Tibial artery (tissue), 4 donors: ENCODE data around the gene SLC39A11.
"Not testable (repeated sequence)": the region's sequence is repeated elsewhere in the genome, so short reads cannot be mapped to it uniquely, and the experiment has no call there.

Source experiments
- DNase-seq, 2 donors: peaks; one replicate each; pipeline ENCODE4 v3.0.0-alpha.2; 2019
- H3K27ac ChIP-seq, 2 donors: fragments of 200-600 bp; sonication (generic) in 1 of 2; 1 replicate in 1 of 2; 2 replicates in 1 of 2; pipeline ENCODE4 v1.5.1; 2018 to 2019; ENCODE audit warnings: mild to moderate bottlenecking in 1 of 2
- H3K27me3 ChIP-seq, 2 donors: fragments of 200-600 bp; sonication (generic) in 1 of 2; one replicate each; pipeline versions ENCODE4 v1.5.1 to v1.6.0; 2016 to 2019
- H3K36me3 ChIP-seq, 3 donors: fragments of 200-600 bp; sonication (generic) in 2 of 3; one replicate each; pipeline ENCODE4 v1.5.1; 2016 to 2019; ENCODE audit warnings: mild to moderate bottlenecking in 2 of 3
- H3K4me1 ChIP-seq, 4 donors: fragments of 200-600 bp; sonication (generic) in 2 of 4; 1 replicate in 3 of 4; 2 replicates in 1 of 4; pipeline ENCODE4 v1.5.1; 2016 to 2019
- H3K4me3 ChIP-seq, 2 donors: fragments of 200-600 bp; sonication (generic) in 1 of 2; 1 replicate in 1 of 2; 2 replicates in 1 of 2; pipeline ENCODE4 v1.5.1; 2018 to 2019; ENCODE audit warnings: mild to moderate bottlenecking in 2 of 2
- H3K9me3 ChIP-seq, 3 donors: fragments of 200-600 bp; sonication (generic) in 1 of 3; one replicate each; pipeline ENCODE4 v1.5.1; 2016 to 2019
- CTCF ChIP-seq, 2 experiments: fragments of 200-600 bp in 1 of 2; fragments of 450-650 bp in 1 of 2; IDR thresholded peaks; one replicate each; pipeline ENCODE4 v1.5.1; 2017 to 2019; ENCODE audit warnings: antibody characterized with exemption in 2 of 2, mild to moderate bottlenecking in 1 of 2, moderate library complexity in 1 of 2
- intact Hi-C: fragments of 100-400 bp; cut with DNase I; formaldehyde crosslinking; loops from one replicate; pipeline ENCODE4 v1.15.0; 2023; ENCODE audit warnings: low total_unique reads

Gene SLC39A11

GRCh38 chr17:72714357-72714966 lies 378.0 kb downstream of the SLC39A11 start:
- Histone ChIP-seq H3K27ac (no peak overlapping the region), H3K4me3 (no peak overlapping the region), H3K36me3 (peaks cover 8 to 16% (median 12%) of the 10 kb centered on the region in 3 donors), H3K4me1 (no peaks in the 10 kb centered on the region), H3K9me3 (peaks cover 0 to 12% (median 4%) of the 10 kb centered on the region in 3 donors), H3K27me3 (no peaks in the 10 kb centered on the region)
- intact Hi-C loops: no loop called here
- no peak for TF ChIP-seq CTCF (IDR thresholded peaks at IDR 0.05)
- no peak for DNase-seq

- peaks cover 8 to 16% (median 12%) of the 10 kb centered on the region in 3 donors for H3K36me3 ChIP-seq
- H3K27me3 ChIP-seq: no peaks in the 10 kb centered on the region
- H3K9me3 ChIP-seq: peaks cover 0 to 12% (median 4%) of the 10 kb centered on the region in 3 donors
- intact Hi-C loops: no loop called here
- no peak for DNase-seq
- H3K27ac ChIP-seq: no peak overlapping the region
- H3K4me1 ChIP-seq: no peaks in the 10 kb centered on the region
- TF ChIP-seq CTCF (IDR thresholded peaks at IDR 0.05): no peak
- no peak overlapping the region for H3K4me3 ChIP-seq
Observed at GRCh38 chr17:72713701-72714100, 378.8 kb downstream of the SLC39A11 start.

GRCh38 chr17:72711521-72712310 lies 380.8 kb downstream of the SLC39A11 start:
- intact Hi-C loops: no loop called here
- Histone ChIP-seq H3K9me3 (peaks cover 0 to 12% (median 4%) of the 10 kb centered on the region in 3 donors), H3K27me3 (no peaks in the 10 kb centered on the region), H3K36me3 (peaks cover 8 to 16% (median 12%) of the 10 kb centered on the region in 3 donors), H3K27ac (no peak overlapping the region), H3K4me3 (no peak overlapping the region), H3K4me1 (no peaks in the 10 kb centered on the region)
- DNase-seq: no peak
- no peak for TF ChIP-seq CTCF (IDR thresholded peaks at IDR 0.05)

- TF ChIP-seq CTCF (IDR thresholded peaks at IDR 0.05): no peak
- H3K9me3 ChIP-seq: peaks cover 0 to 12% (median 4%) of the 10 kb centered on the region in 3 donors
- H3K4me3 ChIP-seq: no peak overlapping the region
- no peaks in the 10 kb centered on the region for H3K27me3 ChIP-seq
- no peaks in the 10 kb centered on the region for H3K4me1 ChIP-seq
- H3K27ac ChIP-seq: no peak overlapping the region
- peaks cover 8 to 16% (median 12%) of the 10 kb centered on the region in 3 donors for H3K36me3 ChIP-seq
- intact Hi-C loops: no loop called here
- no peak for DNase-seq
Observed at GRCh38 chr17:72710834-72711233, 381.7 kb downstream of the SLC39A11 start.

- peaks cover 0 to 12% (median 4%) of the 10 kb centered on the region in 3 donors for H3K9me3 ChIP-seq
- no peaks in the 10 kb centered on the region for H3K4me1 ChIP-seq
- H3K27me3 ChIP-seq: no peaks in the 10 kb centered on the region
- H3K4me3 ChIP-seq: no peak overlapping the region
- no peak for TF ChIP-seq CTCF (IDR thresholded peaks at IDR 0.05)
- intact Hi-C loops: no loop called here
- H3K27ac ChIP-seq: no peak overlapping the region
- no peak for DNase-seq
- peaks cover 8 to 16% (median 12%) of the 10 kb centered on the region in 3 donors for H3K36me3 ChIP-seq
Observed at GRCh38 chr17:72710202-72710601, 382.3 kb downstream of the SLC39A11 start.

- DNase-seq, H3K27me3 ChIP-seq, H3K4me3 ChIP-seq, H3K27ac ChIP-seq, H3K4me1 ChIP-seq, intact Hi-C loops: not testable (repeated sequence)
- Histone ChIP-seq H3K36me3 (peaks cover 8 to 16% (median 12%) of the 10 kb centered on the region in 3 donors), H3K9me3 (peaks cover 0 to 12% (median 4%) of the 10 kb centered on the region in 3 donors)
Observed at GRCh38 chr17:72708682-72709081, 383.8 kb downstream of the SLC39A11 start.
